EH (cell line): ENCODE results near the gene TXNIP.
"Not testable (repeated sequence)": the region's sequence is repeated elsewhere in the genome, so short reads cannot be mapped to it uniquely, and the experiment has no call there.

Experiments
- DNase-seq: peaks from one replicate; pipeline ENCODE4 v3.0.0-alpha.2; 2015; ENCODE audit warnings: low read depth

Gene TXNIP

DNA sequence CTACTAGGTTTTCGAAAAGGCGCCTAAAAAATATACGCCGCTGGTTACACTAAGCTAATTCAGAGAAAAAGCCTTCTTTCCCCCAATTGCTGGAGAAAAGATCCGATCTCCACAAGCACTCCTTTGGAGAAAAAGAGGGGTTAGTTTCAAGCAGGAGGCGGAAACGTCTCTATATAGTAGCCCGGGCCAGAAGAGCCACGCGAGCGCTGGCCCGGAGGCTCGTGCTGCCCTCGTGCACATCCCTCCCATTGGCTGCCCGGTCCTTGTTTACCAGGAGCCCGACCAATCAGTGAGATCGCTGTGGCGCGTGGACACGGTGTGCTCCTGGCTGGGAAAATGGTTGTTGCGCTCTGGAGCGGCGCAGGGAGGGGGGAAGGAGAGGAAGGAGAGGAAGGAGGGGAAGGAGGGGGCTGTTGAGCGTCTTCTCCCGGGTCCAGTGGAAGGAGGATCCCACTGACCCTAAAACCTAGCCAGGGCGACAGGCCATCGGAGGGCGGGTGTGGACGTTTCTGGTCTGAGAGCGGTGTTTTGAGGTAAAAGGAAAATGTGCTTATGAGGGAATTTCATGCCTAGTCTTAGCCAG is at the start of gene TXNIP:
Gene TXNIP (minus strand): TSS at position 147 of the 583 bp plus-strand sequence. CDS start 313 bp downstream, outside the sequence.
- peak; percentile 98 for DNase-seq

GRCh38 chr1:146039844-146040194 is 43.4 kb upstream of the TXNIP start:
- DNase-seq: no peak

GRCh38 chr1:146036965-146037646 is 40.7 kb upstream of the TXNIP start:
- DNase-seq: peak; percentile 93

- no peak for DNase-seq
These were observed 40.0 kb upstream of the TXNIP start for GRCh38 chr1:146036241-146036964.

DNA sequence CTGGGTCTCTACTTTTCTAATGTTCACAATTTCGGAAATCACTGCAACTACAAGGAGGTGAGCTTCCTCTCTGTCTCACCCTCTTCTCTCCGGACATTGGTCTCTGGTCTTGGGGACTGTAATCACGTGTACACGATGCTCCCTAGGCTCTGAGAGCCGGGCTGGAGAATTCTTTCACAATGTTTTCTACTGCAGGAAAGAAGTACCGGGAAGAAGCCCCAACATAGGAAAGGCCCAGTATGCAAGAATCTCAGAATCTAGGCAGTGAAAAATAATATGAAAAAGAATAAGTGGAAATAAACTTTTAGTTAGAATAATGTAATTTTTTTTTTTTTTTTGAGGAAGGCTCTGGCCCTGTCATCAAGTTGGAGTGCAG is 38.7 kb upstream of the TXNIP start:
- peak; percentile 63 for DNase-seq

DNA sequence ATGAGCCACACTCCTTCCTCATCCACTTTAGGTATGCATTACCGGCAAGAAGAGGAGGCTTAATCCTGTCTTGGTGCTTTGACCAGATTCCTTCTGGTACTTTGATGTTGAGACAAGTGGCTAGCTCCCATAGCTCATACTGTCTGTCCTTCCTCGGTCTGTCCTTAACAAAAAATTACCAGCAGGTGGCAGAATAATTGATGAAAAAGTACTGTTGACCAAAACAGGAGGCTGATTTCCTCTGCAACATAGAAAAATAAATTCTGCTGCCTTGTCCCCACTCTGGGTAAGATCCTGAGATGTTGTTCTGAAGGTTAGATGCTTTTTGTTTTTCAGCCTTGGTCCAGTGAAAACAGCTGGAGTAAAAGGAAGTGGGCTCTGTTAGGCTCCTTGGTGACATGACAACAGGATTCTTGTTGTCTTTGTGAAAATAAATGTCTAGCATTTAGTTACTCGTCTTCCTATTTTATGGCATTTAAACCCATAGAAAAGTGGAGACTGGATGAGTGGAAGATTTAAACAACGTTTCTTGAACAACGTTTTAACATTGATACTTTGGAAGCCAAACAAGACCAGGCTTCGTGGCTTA is 36.3 kb upstream of the TXNIP start:
- peak; percentile 70 for DNase-seq

GRCh38 chr1:146031476-146031875 is 35.1 kb upstream of the TXNIP start:
- no peak for DNase-seq

DNA sequence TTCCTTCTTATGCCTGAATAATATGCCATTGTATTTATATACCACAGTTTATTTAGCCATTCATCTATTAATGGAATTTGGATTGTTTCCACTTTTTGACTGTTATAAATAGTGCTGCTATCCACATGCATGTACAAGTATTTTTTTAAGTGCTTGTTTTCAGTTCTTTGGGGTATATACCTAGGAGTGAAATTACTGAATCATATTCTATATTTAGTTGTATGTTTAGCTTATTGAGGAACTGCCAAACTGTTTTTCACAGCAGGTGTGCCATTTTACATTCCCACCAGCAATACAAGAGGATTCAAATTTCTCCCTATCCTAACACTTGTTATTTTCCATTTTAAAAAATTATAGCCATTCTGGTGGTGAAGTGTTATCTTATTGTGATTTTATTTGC is 32.7 kb upstream of the TXNIP start:
- peak; percentile 2 for DNase-seq

- not testable (repeated sequence) for DNase-seq
These were observed 30.3 kb upstream of the TXNIP start for GRCh38 chr1:146026650-146027049.

DNA sequence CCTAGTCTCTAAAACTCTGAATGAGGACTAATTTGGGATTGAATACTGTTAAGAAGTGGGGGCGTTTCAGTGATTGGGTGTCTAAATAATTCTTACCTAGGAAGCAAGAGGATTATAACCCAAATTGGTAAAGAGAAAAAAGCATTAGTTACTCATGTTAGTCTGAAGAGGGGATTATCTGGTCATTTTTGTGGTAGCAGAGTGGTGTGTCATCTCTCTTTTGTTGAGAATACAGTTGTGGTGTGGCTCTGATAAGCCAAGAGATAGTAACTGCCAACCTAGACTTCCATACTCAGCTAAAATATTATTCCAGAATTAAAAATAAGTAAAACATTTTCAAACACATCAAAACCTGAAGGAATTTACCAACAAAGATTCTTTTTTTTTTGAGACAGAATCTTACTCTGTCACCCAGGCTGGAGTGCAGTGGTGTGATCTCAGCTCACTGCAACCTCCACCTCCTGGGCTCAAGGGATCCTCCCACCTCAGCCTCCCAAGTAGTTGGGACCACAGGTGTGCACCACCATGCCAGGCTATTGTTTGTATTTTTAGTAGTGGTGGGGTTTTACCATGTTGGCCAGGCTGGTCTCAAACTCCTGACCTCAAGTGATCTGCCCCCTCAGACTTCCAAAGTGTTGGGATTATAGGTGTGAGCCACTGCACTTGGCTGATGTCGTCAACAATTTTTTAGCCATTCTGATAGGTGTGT is 29.6 kb upstream of the TXNIP start:
- not testable (repeated sequence) for DNase-seq

DNA sequence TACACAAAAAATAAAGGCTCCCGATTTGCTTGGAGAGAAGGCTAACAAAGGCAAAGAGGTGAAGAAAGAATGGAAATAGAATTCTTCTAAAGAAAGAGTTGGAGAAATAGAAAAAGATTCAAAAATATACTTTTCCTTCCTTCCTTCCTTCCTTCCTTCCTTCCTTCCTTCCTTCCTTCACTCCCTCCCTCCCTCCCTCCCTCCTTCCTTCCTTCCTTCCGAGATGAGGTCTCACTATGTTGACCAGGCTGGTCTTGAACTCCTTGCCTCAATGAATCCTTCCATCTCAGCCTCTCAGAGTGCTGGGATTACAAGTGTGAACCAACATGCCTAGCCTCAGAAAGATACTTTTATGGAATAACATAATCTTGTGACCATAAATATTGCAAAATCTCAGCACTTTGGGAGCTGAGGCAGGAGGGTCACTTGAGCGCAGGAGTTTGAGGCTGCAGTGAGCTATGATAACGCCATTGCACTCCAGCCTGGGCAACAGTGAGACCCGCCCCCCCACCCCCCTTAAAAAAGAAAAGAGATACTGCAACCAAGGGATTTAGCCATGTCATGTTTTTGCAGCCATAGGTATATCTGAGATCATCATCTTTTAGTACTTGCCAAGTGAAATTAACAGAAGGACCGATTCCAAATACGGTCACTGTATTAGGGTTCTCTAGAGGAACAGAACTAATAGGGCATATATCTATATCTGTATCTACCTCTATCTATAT is 26.2 kb upstream of the TXNIP start:
- DNase-seq: no peak

GRCh38 chr1:146021622-146022402 is 25.4 kb upstream of the TXNIP start, which contains the start of gene HJV:
Gene HJV, minus strand, starts transcription at chr1:146021735. Its CDS starts 1,504 bp downstream, at chr1:146020231.
- peak; percentile 15 for DNase-seq

DNA sequence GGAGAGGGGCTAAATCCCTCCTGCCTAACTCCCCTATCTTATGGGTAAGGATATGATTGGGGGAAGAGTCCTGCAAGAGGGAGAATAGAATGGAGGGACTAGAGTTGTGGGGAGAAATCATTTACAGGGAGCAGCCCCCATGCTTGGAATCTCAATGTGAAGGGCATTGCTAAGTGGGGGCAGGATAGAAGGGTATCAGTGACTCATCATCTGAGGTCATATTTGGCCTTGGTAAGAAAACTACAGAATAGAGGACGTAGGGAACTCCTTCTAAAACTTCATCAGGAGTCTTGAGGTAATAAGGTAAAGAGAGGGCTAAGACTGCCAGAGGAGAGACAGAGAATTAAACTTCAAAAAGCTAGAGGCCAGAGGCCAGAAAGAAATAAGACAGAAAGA is 24.7 kb upstream of the TXNIP start:
- peak; percentile 3 for DNase-seq

DNA sequence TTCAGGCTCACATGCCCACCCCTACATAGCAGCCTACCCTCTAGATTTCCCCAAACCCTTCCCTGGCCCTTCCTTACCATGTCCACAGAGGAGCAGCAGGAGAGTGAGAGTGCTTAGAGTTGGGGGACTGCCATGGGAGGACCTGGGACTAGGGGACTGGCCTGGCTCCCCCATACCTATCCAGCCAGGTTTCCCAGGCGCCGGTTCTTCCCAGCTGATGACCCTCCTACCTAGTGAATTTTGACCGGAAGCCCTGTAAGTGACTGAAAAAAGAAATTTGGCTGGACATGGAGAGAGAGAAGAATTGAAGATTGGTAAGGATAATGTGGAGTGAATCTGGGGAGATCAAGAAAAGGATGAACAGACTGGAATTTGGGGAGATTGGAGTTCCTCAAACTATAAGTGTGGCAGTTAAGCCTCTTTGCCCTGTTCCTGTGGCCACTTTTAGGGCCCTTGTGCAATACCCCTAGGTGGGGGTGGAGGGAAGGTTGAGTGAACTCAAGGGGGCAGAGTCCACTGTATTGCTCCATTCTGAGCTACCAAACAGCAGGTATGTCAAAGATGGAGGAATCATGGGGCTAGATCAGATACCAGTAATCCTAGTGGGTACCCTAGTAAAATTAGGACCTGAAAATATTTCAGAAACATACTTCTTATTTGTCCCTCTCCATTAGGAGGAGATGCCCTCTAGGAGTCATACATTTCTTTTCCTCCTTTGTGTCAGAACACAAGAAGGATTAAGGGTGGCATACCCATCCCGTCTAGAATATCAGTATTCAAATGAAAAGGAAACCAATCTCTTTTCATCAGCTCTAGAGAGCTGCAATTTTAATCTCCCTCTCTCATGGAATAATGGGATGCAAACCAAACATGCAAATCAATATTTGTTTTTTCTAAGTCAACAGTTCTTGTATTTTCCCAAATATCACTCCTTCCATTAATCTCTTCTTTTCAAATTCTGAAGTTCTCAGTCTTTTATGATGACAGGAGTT is 24.0 kb upstream of the TXNIP start:
- no peak for DNase-seq

GRCh38 chr1:146019231-146020057 is 23.1 kb upstream of the TXNIP start:
- no peak for DNase-seq

GRCh38 chr1:146016891-146017290 is 20.5 kb upstream of the TXNIP start:
- DNase-seq: peak; percentile 54

DNA sequence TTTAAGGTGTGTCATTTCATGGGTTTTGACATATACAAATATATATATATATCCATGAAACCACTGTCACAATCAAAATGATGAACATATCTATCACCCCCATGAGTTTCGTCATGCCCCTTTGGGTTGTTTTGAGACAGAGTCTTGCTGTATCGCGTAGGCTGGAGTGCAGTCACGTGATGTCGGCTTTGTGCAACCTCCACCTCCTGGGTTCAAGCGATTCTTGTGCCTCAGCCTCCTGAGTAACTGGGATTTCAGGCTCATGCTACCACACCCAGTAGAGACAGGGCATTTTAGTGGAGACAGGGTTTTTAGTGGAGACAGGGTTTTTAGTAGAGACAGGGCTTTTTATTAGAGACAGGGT is 17.2 kb upstream of the TXNIP start:
- DNase-seq: no peak

DNA sequence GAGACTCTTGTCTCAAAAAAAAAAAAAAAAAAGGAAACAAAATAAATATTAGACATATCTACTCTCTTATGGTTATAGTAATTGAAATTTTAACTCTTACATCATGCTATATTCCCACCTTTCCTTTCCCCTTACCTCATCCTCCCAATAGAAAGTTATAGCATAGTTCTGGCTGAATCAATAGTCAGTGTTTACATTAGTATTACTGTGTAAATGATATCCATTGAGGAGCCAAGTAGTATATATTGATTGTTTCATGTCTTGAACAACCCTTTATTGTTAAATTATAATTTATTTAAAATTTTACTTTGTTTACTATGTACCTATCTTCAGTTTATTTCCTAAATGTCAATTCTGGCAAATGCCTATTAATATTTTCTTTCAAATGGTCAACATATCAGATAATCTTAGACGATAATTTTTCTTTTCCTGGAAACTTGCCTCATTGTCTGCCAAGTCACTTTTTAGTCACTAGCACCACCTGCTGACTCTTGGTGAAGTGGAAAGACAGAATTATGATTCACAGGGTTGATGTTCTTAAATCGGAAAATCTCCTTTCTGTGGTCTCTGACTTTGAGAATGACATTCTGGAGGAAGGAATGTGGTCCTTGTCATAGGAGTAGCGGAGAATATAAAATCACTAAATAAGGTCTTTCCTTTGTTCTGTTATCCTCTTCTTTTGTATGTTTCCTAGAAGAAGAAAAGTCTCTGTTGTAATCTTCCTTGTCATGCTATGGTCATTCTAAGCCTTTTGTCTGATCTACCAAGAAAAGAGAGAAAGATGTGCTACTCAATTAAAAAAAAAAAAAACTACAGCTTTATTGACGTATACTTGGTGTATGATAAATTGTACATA is 16.6 kb upstream of the TXNIP start:
- peak; percentile 89 for DNase-seq
